ENCODE measurements around the gene PLPP6. TPM values are rescaled to one million over a fixed set of nuclear protein-coding genes. Genes with fewer than 3 reads are reported as not detected.

Gene PLPP6
- total RNA-seq, 2 experiments from 2014 or later = 11.8 to 12.4 TPM

GRCh38 chr9:4686584-4686983 is 24.5 kb downstream of the PLPP6 start:
- H3K36me3 Mint-ChIP-seq = peaks cover 30% of the 10 kb centered on the region
- ATAC-seq (ENCODE audit: low read depth) = no peak
- no peak overlapping the region for H3K27ac Mint-ChIP-seq
- POLR2A ChIA-PET = no interaction called here
- H3K4me1 Mint-ChIP-seq = peaks cover 19% of the 10 kb centered on the region
- no peak for DNase-seq
- no peaks in the 10 kb centered on the region for H3K27me3 Mint-ChIP-seq
- H3K9me3 Mint-ChIP-seq = no peaks in the 10 kb centered on the region
- H3K4me3 Mint-ChIP-seq = no peak overlapping the region

DNA sequence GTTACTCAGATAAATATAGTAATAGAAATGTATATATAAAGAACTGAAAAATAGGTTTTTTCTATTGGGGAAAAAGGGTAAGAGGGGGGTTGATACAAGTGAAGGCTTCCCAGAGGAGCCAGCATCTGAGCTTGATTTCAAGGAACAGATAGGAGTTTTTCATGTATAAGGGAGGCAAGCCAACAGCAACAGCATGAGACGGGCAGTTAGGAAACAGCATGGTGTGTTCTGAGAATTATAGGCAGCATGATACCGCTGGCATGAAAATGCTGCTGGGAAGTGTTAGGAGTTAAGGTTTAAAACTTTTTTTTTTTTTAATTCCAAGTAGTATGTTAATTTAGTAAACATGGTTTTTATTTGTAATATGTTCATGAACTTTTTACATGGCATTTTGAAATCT is 26.9 kb downstream of the PLPP6 start:
- Mint-ChIP-seq H3K4me3 (no peak overlapping the region), H3K4me1 (peaks cover 15% of the 10 kb centered on the region), H3K27ac (no peak overlapping the region), H3K9me3 (no peaks in the 10 kb centered on the region), H3K27me3 (no peaks in the 10 kb centered on the region), H3K36me3 (peaks cover 26% of the 10 kb centered on the region)
- POLR2A ChIA-PET = no interaction called here
- ATAC-seq (ENCODE audit: low read depth) = no peak
- DNase-seq = no peak

GRCh38 chr9:4689687-4690104 is 27.6 kb downstream of the PLPP6 start:
- H3K27me3 Mint-ChIP-seq = no peaks in the 10 kb centered on the region
- POLR2A ChIA-PET = no interaction called here
- H3K4me1 Mint-ChIP-seq = peaks cover 15% of the 10 kb centered on the region
- DNase-seq = no peak
- no peak overlapping the region for H3K4me3 Mint-ChIP-seq
- peaks cover 25% of the 10 kb centered on the region for H3K36me3 Mint-ChIP-seq
- no peak for ATAC-seq (ENCODE audit: low read depth)
- H3K9me3 Mint-ChIP-seq = no peaks in the 10 kb centered on the region
- no peak overlapping the region for H3K27ac Mint-ChIP-seq

DNA sequence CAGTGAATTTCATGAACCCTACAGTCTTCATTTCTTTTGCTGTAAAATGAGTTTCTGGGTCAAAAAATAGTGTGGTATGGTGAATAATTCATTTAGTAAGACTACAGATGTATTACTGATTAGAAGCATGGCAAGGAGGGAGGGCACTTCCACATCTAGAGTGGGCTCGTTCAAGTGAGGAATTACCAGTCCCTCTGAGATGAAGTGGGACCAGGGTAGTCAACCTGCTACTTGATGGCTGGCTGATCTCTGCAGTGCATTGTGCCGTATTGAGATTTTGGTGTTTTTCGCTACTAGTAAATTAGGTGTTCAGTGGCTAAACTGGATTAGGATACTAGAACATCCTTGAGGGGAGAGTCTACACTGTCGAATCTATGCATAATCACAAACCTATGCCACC is 28.1 kb downstream of the PLPP6 start:
- POLR2A ChIA-PET = no interaction called here
- no peaks in the 10 kb centered on the region for H3K9me3 Mint-ChIP-seq
- no peak overlapping the region for H3K27ac Mint-ChIP-seq
- ATAC-seq (ENCODE audit: low read depth) (no peak), DNase-seq (no peak)
- no peak overlapping the region for H3K4me3 Mint-ChIP-seq
- H3K4me1 Mint-ChIP-seq = peaks cover 13% of the 10 kb centered on the region
- H3K36me3 Mint-ChIP-seq = peaks cover 20% of the 10 kb centered on the region
- no peaks in the 10 kb centered on the region for H3K27me3 Mint-ChIP-seq

DNA sequence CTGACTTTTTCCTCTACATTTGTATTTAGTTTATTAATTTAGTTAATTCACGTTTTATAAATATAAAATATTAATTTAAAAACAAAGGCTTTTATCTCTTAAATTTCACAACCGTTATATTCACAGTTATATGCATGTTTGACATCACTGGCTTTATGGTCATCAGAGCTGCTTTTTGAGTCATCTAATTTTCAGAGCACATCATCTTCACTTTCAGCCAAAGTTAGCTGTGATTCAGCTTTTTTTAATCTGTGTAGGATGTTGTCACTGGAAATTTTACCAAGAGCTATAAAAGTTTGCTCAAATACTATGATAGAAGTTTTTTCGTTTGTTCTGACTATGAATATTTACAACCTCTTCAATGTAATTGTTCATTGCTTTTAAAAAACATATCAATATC is 29.7 kb downstream of the PLPP6 start:
- Mint-ChIP-seq H3K4me3 (no peak overlapping the region), H3K27ac (no peak overlapping the region), H3K4me1 (peaks cover 8% of the 10 kb centered on the region), H3K9me3 (no peaks in the 10 kb centered on the region), H3K27me3 (no peaks in the 10 kb centered on the region), H3K36me3 (peaks cover 17% of the 10 kb centered on the region)
- no peak for ATAC-seq (ENCODE audit: low read depth)
- no peak for DNase-seq
- POLR2A ChIA-PET = interaction anchor here (0.9 kb wide), 1 partner anchor 48 kb away, joined by 3 read pairs; no protein-coding TSS in a partner anchor

- H3K4me1 Mint-ChIP-seq = no peaks in the 10 kb centered on the region
- H3K4me3 Mint-ChIP-seq = no peak overlapping the region
- peaks cover 33% of the 10 kb centered on the region for H3K36me3 Mint-ChIP-seq
- H3K27me3 Mint-ChIP-seq = no peaks in the 10 kb centered on the region
- no peak for DNase-seq
- POLR2A ChIA-PET = no interaction called here
- no peak overlapping the region for H3K27ac Mint-ChIP-seq
- no peaks in the 10 kb centered on the region for H3K9me3 Mint-ChIP-seq
- no peak for ATAC-seq (ENCODE audit: low read depth)
Observed at GRCh38 chr9:4700091-4700490, 38.0 kb downstream of the PLPP6 start.

- no peaks in the 10 kb centered on the region for H3K27me3 Mint-ChIP-seq
- DNase-seq (no peak), ATAC-seq (ENCODE audit: low read depth) (no peak)
- H3K36me3 Mint-ChIP-seq = peaks cover 34% of the 10 kb centered on the region
- H3K4me1 Mint-ChIP-seq = no peaks in the 10 kb centered on the region
- H3K27ac Mint-ChIP-seq = no peak overlapping the region
- H3K9me3 Mint-ChIP-seq = no peaks in the 10 kb centered on the region
- H3K4me3 Mint-ChIP-seq = no peak overlapping the region
- POLR2A ChIA-PET = no interaction called here
Observed at GRCh38 chr9:4700932-4701331, 38.8 kb downstream of the PLPP6 start.

DNA sequence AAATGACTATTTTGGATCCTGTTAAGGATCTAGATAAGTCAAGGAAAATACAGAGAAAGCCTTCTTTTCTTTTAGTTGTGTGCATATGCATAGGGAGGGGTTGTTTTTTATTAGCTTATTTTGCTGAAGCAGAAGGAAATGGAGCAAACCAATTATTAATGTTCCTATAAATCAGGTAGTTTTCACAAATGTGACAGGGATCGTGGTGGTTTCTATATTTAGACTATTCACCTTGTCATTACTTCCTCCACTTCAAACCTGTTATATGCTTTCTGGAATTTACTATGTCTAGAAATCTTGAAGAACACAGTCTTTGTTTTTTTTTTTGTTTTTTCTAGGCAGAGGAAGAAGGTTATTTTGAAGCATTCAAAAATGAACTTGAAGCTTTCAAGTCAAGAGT is 39.4 kb downstream of the PLPP6 start:
- POLR2A ChIA-PET = interaction anchor here (0.7 kb wide), 1 partner anchor 186 kb away, joined by 3 read pairs; no protein-coding TSS in a partner anchor
- DNase-seq (no peak), ATAC-seq (ENCODE audit: low read depth) (no peak)
- no peaks in the 10 kb centered on the region for H3K4me1 Mint-ChIP-seq
- H3K27ac Mint-ChIP-seq = no peak overlapping the region
- peaks cover 37% of the 10 kb centered on the region for H3K36me3 Mint-ChIP-seq
- H3K9me3 Mint-ChIP-seq = no peaks in the 10 kb centered on the region
- no peak overlapping the region for H3K4me3 Mint-ChIP-seq
- H3K27me3 Mint-ChIP-seq = no peaks in the 10 kb centered on the region

GRCh38 chr9:4704129-4704528 is 42.0 kb downstream of the PLPP6 start:
- POLR2A ChIA-PET = no interaction called here
- ATAC-seq (ENCODE audit: low read depth) = no peak
- no peaks in the 10 kb centered on the region for H3K27me3 Mint-ChIP-seq
- no peaks in the 10 kb centered on the region for H3K9me3 Mint-ChIP-seq
- H3K27ac Mint-ChIP-seq = no peak overlapping the region
- H3K4me3 Mint-ChIP-seq = no peak overlapping the region
- H3K4me1 Mint-ChIP-seq = peaks cover 5% of the 10 kb centered on the region
- DNase-seq = no peak
- H3K36me3 Mint-ChIP-seq = peaks cover 42% of the 10 kb centered on the region

DNA sequence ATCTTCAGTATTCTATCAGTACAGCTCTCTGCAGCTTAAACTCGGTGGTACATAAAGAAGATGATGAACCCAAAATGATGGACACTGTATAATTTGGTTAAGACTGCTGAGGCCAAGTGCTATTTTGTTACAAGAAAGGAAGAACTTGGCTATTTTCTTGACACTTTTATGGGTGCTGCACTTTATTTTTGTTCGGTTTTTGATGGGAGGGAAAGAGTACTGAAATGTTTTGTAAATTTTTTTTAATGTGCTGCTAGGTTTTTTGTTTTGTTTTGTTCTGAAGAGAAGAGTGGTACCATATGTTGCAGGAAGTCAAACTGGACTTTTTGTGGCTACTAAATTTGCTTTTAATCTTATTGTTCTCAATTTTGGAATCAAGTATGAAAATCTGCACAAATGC is 43.9 kb downstream of the PLPP6 start:
- no peak overlapping the region for H3K4me3 Mint-ChIP-seq
- DNase-seq (no peak), ATAC-seq (ENCODE audit: low read depth) (no peak)
- H3K27ac Mint-ChIP-seq = no peak overlapping the region
- peaks cover 46% of the 10 kb centered on the region for H3K36me3 Mint-ChIP-seq
- H3K27me3 Mint-ChIP-seq = no peaks in the 10 kb centered on the region
- POLR2A ChIA-PET = no interaction called here
- peaks cover 5% of the 10 kb centered on the region for H3K4me1 Mint-ChIP-seq
- H3K9me3 Mint-ChIP-seq = no peaks in the 10 kb centered on the region

- DNase-seq (no peak), ATAC-seq (ENCODE audit: low read depth) (no peak)
- Mint-ChIP-seq H3K4me3 (no peak overlapping the region), H3K9me3 (no peaks in the 10 kb centered on the region), H3K4me1 (peaks cover 5% of the 10 kb centered on the region), H3K36me3 (peaks cover 40% of the 10 kb centered on the region), H3K27me3 (no peaks in the 10 kb centered on the region), H3K27ac (no peak overlapping the region)
- POLR2A ChIA-PET = no interaction called here
Observed at GRCh38 chr9:4706971-4707622, 45.0 kb downstream of the PLPP6 start.

DNA sequence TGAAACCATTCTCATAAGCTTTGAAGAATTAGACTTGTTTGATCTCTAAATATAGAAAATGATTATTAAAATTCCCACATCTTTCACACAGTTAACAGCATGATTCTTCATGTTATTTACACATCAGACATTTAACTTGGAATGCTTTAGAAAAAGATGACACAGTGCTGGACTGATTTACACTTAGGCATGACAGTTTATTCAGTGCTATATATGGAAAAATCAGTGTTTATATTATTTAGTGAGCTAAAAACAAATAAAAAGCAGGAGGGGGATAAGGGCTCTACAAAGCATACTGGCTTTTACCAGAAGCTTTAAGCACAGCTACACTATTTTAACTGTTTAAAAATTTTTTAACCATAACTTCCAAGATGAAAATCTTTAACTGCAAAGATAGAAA is 47.3 kb downstream of the PLPP6 start:
- peaks cover 36% of the 10 kb centered on the region for H3K36me3 Mint-ChIP-seq

DNA sequence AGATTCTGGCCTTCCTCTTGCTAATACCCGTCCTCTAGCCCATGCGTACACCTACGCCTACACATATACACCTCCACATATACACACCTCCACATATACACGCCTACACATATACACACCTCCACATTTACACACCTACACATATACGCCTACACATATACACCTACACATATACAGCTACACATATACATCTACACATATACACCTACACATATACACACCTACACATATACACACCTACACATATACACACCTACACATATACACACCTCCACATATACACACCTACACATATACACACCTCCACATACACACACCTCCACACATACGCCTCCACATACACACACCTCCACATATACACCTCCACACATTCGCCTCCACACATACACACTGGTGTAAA is 51.8 kb downstream of the PLPP6 start:
- Mint-ChIP-seq H3K27ac (peak overlapping the region; percentile 1), H3K9me3 (peaks cover 4% of the 10 kb centered on the region), H3K4me1 (no peaks in the 10 kb centered on the region), H3K27me3 (no peaks in the 10 kb centered on the region), H3K4me3 (no peak overlapping the region), H3K36me3 (peaks cover 38% of the 10 kb centered on the region)
- DNase-seq (no peak), ATAC-seq (ENCODE audit: low read depth) (no peak)
- POLR2A ChIA-PET = no interaction called here

More for the DNA sequence above, 47.3 kb downstream of the PLPP6 start:
- H3K9me3 Mint-ChIP-seq = peaks cover 4% of the 10 kb centered on the region
- no peaks in the 10 kb centered on the region for H3K27me3 Mint-ChIP-seq
- no peak overlapping the region for H3K27ac Mint-ChIP-seq
- POLR2A ChIA-PET = interaction anchor here (0.8 kb wide), 1 partner anchor 28 kb away, joined by 3 read pairs; no protein-coding TSS in a partner anchor
- ATAC-seq (ENCODE audit: low read depth) (no peak), DNase-seq (no peak)
- H3K4me3 Mint-ChIP-seq = no peak overlapping the region
- H3K4me1 Mint-ChIP-seq = peaks cover 5% of the 10 kb centered on the region

DNA sequence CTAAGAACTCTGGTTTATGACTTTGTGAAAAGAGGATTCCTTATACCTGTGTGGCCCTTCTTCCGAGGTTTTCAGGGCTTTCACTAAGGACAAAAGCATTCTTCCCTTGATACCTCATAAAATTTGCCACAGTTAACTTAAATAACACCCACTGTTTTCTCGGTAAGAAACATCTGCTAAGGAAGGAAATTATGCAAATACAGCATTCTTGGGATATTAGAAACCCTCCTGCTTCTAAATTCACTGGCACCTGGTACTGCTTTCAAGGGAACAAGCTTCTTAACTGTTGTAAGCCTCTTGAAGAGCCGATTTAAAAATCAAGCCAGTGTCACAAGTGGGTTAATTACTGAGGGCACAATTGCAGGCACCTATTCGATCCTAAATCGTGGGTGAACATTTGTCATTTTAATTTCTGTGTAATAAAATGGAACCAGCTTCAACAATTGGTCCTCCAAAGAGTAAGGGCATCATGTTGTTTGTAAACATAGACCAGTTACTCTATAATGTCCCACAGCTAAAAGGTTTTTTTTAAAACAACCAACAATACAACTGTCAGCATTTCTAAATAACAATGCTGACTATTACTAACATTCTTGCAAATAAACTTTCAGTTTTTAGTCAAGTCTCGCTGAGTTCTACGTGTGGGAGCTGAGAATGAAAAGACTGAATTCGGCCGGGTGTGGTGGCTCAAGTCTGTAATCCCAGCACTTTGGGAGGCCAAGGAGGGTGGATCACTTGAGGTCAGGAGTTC is 52.3 kb downstream of the PLPP6 start:
- H3K9me3 Mint-ChIP-seq = peaks cover 4% of the 10 kb centered on the region
- ATAC-seq (ENCODE audit: low read depth) (no peak), DNase-seq (no peak)
- POLR2A ChIA-PET = no interaction called here
- no peaks in the 10 kb centered on the region for H3K27me3 Mint-ChIP-seq
- H3K36me3 Mint-ChIP-seq = peaks cover 36% of the 10 kb centered on the region
- no peak overlapping the region for H3K27ac Mint-ChIP-seq
- H3K4me3 Mint-ChIP-seq = no peak overlapping the region
- no peaks in the 10 kb centered on the region for H3K4me1 Mint-ChIP-seq

Data from activated naive CD8-positive, alpha-beta T cell treated with anti-CD3 and anti-CD28 coated beads, Interleukin-2, amount 10 ng/mL, durations not matched to agents 7 days and 5 days (primary cell).